ENCODE measurements around the gene MED29.
A peak's percentile ranks its signal among the peaks of the same experiment; 100 is the strongest.

MED29 gene

GRCh38 chr19:39385629-39386411 is 5.4 kb upstream of the MED29 start:
- Histone ChIP-seq H3K27me3 (ENCODE audit: low read depth, low read length) (no peaks in the 10 kb centered on the region), H3K4me1 (ENCODE audit: control insufficient read depth in 1 of 2, insufficient read depth in 2 of 2, low read length in 2 of 2) (peaks cover 8 to 13% of the 10 kb centered on the region in 2 donors), H3K36me3 (ENCODE audit: control insufficient read depth in 1 of 2, insufficient read depth in 2 of 2, low read length in 2 of 2) (peaks cover 61 to 88% of the 10 kb centered on the region in 2 donors), H3K9me3 (ENCODE audit: control insufficient read depth in 1 of 2, low read length in 2 of 2) (no peaks in the 10 kb centered on the region), H3K27ac (ENCODE audit: low read length) (no peak overlapping the region), H3K4me3 (ENCODE audit: low read depth in 1 of 2, low read length in 2 of 2) (no peak overlapping the region)

GRCh38 chr19:39386557-39386956 is 4.6 kb upstream of the MED29 start:
- H3K4me1 ChIP-seq (ENCODE audit: control insufficient read depth in 1 of 2, insufficient read depth in 2 of 2, low read length in 2 of 2): peaks cover 8 to 13% of the 10 kb centered on the region in 2 donors
- no peaks in the 10 kb centered on the region for H3K9me3 ChIP-seq (ENCODE audit: control insufficient read depth in 1 of 2, low read length in 2 of 2)
- no peaks in the 10 kb centered on the region for H3K27me3 ChIP-seq (ENCODE audit: low read depth, low read length)
- H3K4me3 ChIP-seq (ENCODE audit: low read depth in 1 of 2, low read length in 2 of 2): no peak overlapping the region
- H3K27ac ChIP-seq (ENCODE audit: low read length): no peak overlapping the region
- H3K36me3 ChIP-seq (ENCODE audit: control insufficient read depth in 1 of 2, insufficient read depth in 2 of 2, low read length in 2 of 2): peaks cover 54 to 81% of the 10 kb centered on the region in 2 donors

GRCh38 chr19:39388657-39389056 is 2.5 kb upstream of the MED29 start:
- H3K36me3 ChIP-seq (ENCODE audit: control insufficient read depth in 1 of 2, insufficient read depth in 2 of 2, low read length in 2 of 2): peaks cover 45 to 64% of the 10 kb centered on the region in 2 donors
- H3K4me3 ChIP-seq (ENCODE audit: low read depth in 1 of 2, low read length in 2 of 2): no peak overlapping the region
- no peaks in the 10 kb centered on the region for H3K27me3 ChIP-seq (ENCODE audit: low read depth, low read length)
- no peak overlapping the region for H3K27ac ChIP-seq (ENCODE audit: low read length)
- H3K4me1 ChIP-seq (ENCODE audit: control insufficient read depth in 1 of 2, insufficient read depth in 2 of 2, low read length in 2 of 2): peaks cover 15 to 24% of the 10 kb centered on the region in 2 donors
- H3K9me3 ChIP-seq (ENCODE audit: control insufficient read depth in 1 of 2, low read length in 2 of 2): no peaks in the 10 kb centered on the region

- H3K27ac ChIP-seq (ENCODE audit: low read length): peak overlapping the region; percentile 92
- H3K4me3 ChIP-seq (ENCODE audit: low read depth in 1 of 2, low read length in 2 of 2): peak overlapping the region; percentile 94 to 97
- H3K4me1 ChIP-seq (ENCODE audit: control insufficient read depth in 1 of 2, insufficient read depth in 2 of 2, low read length in 2 of 2): peaks cover 15 to 24% of the 10 kb centered on the region in 2 donors
- peaks cover 41 to 59% of the 10 kb centered on the region in 2 donors for H3K36me3 ChIP-seq (ENCODE audit: control insufficient read depth in 1 of 2, insufficient read depth in 2 of 2, low read length in 2 of 2)
- no peaks in the 10 kb centered on the region for H3K27me3 ChIP-seq (ENCODE audit: low read depth, low read length)
- H3K9me3 ChIP-seq (ENCODE audit: control insufficient read depth in 1 of 2, low read length in 2 of 2): no peaks in the 10 kb centered on the region
Measured at GRCh38 chr19:39389631-39390414, 1.4 kb upstream of the MED29 start.

- peaks cover 15 to 24% of the 10 kb centered on the region in 2 donors for H3K4me1 ChIP-seq (ENCODE audit: control insufficient read depth in 1 of 2, insufficient read depth in 2 of 2, low read length in 2 of 2)
- peaks cover 45 to 55% of the 10 kb centered on the region in 2 donors for H3K36me3 ChIP-seq (ENCODE audit: control insufficient read depth in 1 of 2, insufficient read depth in 2 of 2, low read length in 2 of 2)
- H3K27ac ChIP-seq (ENCODE audit: low read length): peak overlapping the region; percentile 92
- no peaks in the 10 kb centered on the region for H3K27me3 ChIP-seq (ENCODE audit: low read depth, low read length)
- H3K9me3 ChIP-seq (ENCODE audit: control insufficient read depth in 1 of 2, low read length in 2 of 2): no peaks in the 10 kb centered on the region
- H3K4me3 ChIP-seq (ENCODE audit: low read depth in 1 of 2, low read length in 2 of 2): peak overlapping the region; percentile 94 to 97
Measured at GRCh38 chr19:39390451-39390750, 777 bp upstream of the MED29 start.

GRCh38 chr19:39397360-39398296 is 6.5 kb downstream of the MED29 start:
- no peaks in the 10 kb centered on the region for H3K27me3 ChIP-seq (ENCODE audit: low read depth, low read length)
- peaks cover 15 to 18% of the 10 kb centered on the region in 2 donors for H3K4me1 ChIP-seq (ENCODE audit: control insufficient read depth in 1 of 2, insufficient read depth in 2 of 2, low read length in 2 of 2)
- H3K4me3 ChIP-seq (ENCODE audit: low read depth in 1 of 2, low read length in 2 of 2): peak overlapping the region; percentile 30 to 44
- H3K9me3 ChIP-seq (ENCODE audit: control insufficient read depth in 1 of 2, low read length in 2 of 2): no peaks in the 10 kb centered on the region
- H3K27ac ChIP-seq (ENCODE audit: low read length): peak overlapping the region; percentile 95
- H3K36me3 ChIP-seq (ENCODE audit: control insufficient read depth in 1 of 2, insufficient read depth in 2 of 2, low read length in 2 of 2): peaks cover 12 to 17% of the 10 kb centered on the region in 2 donors

- Histone ChIP-seq H3K36me3 (ENCODE audit: control insufficient read depth in 1 of 2, insufficient read depth in 2 of 2, low read length in 2 of 2) (peaks cover 12 to 22% of the 10 kb centered on the region in 2 donors), H3K27ac (ENCODE audit: low read length) (peak overlapping the region; percentile 95), H3K4me3 (ENCODE audit: low read depth in 1 of 2, low read length in 2 of 2) (peak overlapping the region; percentile 30 to 44), H3K27me3 (ENCODE audit: low read depth, low read length) (no peaks in the 10 kb centered on the region), H3K9me3 (ENCODE audit: control insufficient read depth in 1 of 2, low read length in 2 of 2) (no peaks in the 10 kb centered on the region), H3K4me1 (ENCODE audit: control insufficient read depth in 1 of 2, insufficient read depth in 2 of 2, low read length in 2 of 2) (peaks cover 15% of the 10 kb centered on the region in 2 donors)
Measured at GRCh38 chr19:39398297-39398864, 7.2 kb downstream of the MED29 start.

- no peaks in the 10 kb centered on the region for H3K9me3 ChIP-seq (ENCODE audit: control insufficient read depth in 1 of 2, low read length in 2 of 2)
- H3K27ac ChIP-seq (ENCODE audit: low read length): peak overlapping the region; percentile 49
- H3K36me3 ChIP-seq (ENCODE audit: control insufficient read depth in 1 of 2, insufficient read depth in 2 of 2, low read length in 2 of 2): peaks cover 4 to 14% of the 10 kb centered on the region in 2 donors
- peaks cover 15% of the 10 kb centered on the region in 2 donors for H3K4me1 ChIP-seq (ENCODE audit: control insufficient read depth in 1 of 2, insufficient read depth in 2 of 2, low read length in 2 of 2)
- no peaks in the 10 kb centered on the region for H3K27me3 ChIP-seq (ENCODE audit: low read depth, low read length)
- no peak overlapping the region for H3K4me3 ChIP-seq (ENCODE audit: low read depth in 1 of 2, low read length in 2 of 2)
Measured at GRCh38 chr19:39399668-39400050, 8.5 kb downstream of the MED29 start.

GRCh38 chr19:39400061-39400460 is 8.9 kb downstream of the MED29 start:
- Histone ChIP-seq H3K27ac (ENCODE audit: low read length) (peak overlapping the region; percentile 49), H3K9me3 (ENCODE audit: control insufficient read depth in 1 of 2, low read length in 2 of 2) (no peaks in the 10 kb centered on the region), H3K4me1 (ENCODE audit: control insufficient read depth in 1 of 2, insufficient read depth in 2 of 2, low read length in 2 of 2) (peaks cover 15 to 16% of the 10 kb centered on the region in 2 donors), H3K36me3 (ENCODE audit: control insufficient read depth in 1 of 2, insufficient read depth in 2 of 2, low read length in 2 of 2) (peaks cover 3 to 14% of the 10 kb centered on the region in 2 donors), H3K27me3 (ENCODE audit: low read depth, low read length) (no peaks in the 10 kb centered on the region), H3K4me3 (ENCODE audit: low read depth in 1 of 2, low read length in 2 of 2) (no peak overlapping the region)

- H3K27ac ChIP-seq (ENCODE audit: low read length): peak overlapping the region; percentile 98
- peak overlapping the region in 1 of 2 donors; percentile 54 for H3K4me3 ChIP-seq (ENCODE audit: low read depth in 1 of 2, low read length in 2 of 2)
- H3K27me3 ChIP-seq (ENCODE audit: low read depth, low read length): no peaks in the 10 kb centered on the region
- peaks cover 15 to 22% of the 10 kb centered on the region in 2 donors for H3K4me1 ChIP-seq (ENCODE audit: control insufficient read depth in 1 of 2, insufficient read depth in 2 of 2, low read length in 2 of 2)
- no peaks in the 10 kb centered on the region for H3K9me3 ChIP-seq (ENCODE audit: control insufficient read depth in 1 of 2, low read length in 2 of 2)
- H3K36me3 ChIP-seq (ENCODE audit: control insufficient read depth in 1 of 2, insufficient read depth in 2 of 2, low read length in 2 of 2): peaks cover 0 to 10% of the 10 kb centered on the region in 2 donors
Measured at GRCh38 chr19:39401070-39401548, 9.9 kb downstream of the MED29 start.

All from muscle layer of duodenum (tissue), 2 donors.